Fibroblast of mammary gland (primary cell): ENCODE results near the gene NUP93.

Source experiments
- DNase-seq: peaks from one replicate; pipeline ENCODE4 v3.0.0-alpha.2; 2010; ENCODE audit warnings: low read depth
- H3K4me3 ChIP-seq: 2 replicates; pipeline ENCODE4 v1.5.1; 2011; ENCODE audit warnings: low read depth, mild to moderate bottlenecking, low read length, moderate library complexity; ENCODE audit not compliant: control insufficient read depth
- TF ChIP-seq, protein P1 (sequence below): conservative IDR thresholded peaks from 2 replicates; pipeline ENCODE4 v1.5.1; 2011; ENCODE audit warnings: low read depth, low read length, inconsistent platforms; ENCODE audit not compliant: control insufficient read depth, insufficient read depth

NUP93 gene

DNA sequence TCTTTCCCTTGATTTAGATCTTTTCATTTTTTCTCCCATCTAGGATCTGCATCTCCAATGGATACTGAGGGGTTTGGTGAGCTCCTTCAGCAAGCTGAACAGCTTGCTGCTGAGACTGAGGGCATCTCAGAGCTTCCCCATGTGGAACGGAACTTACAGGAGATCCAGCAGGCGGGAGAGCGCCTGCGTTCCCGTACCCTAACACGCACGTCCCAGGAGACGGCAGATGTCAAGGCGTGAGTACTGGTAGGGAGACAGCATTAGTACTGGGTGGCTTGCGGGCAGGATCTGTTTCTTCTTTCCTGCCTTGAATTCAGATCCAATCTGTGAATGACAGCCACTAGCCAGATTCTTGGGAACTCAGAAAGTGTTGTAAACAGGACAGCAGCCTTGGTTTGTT is 18.3 kb downstream of the NUP93 start:
- TF ChIP-seq, protein P1, sequence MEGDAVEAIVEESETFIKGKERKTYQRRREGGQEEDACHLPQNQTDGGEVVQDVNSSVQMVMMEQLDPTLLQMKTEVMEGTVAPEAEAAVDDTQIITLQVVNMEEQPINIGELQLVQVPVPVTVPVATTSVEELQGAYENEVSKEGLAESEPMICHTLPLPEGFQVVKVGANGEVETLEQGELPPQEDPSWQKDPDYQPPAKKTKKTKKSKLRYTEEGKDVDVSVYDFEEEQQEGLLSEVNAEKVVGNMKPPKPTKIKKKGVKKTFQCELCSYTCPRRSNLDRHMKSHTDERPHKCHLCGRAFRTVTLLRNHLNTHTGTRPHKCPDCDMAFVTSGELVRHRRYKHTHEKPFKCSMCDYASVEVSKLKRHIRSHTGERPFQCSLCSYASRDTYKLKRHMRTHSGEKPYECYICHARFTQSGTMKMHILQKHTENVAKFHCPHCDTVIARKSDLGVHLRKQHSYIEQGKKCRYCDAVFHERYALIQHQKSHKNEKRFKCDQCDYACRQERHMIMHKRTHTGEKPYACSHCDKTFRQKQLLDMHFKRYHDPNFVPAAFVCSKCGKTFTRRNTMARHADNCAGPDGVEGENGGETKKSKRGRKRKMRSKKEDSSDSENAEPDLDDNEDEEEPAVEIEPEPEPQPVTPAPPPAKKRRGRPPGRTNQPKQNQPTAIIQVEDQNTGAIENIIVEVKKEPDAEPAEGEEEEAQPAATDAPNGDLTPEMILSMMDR = no peak
- H3K4me3 ChIP-seq = no peak overlapping the region
- DNase-seq = no peak

DNA sequence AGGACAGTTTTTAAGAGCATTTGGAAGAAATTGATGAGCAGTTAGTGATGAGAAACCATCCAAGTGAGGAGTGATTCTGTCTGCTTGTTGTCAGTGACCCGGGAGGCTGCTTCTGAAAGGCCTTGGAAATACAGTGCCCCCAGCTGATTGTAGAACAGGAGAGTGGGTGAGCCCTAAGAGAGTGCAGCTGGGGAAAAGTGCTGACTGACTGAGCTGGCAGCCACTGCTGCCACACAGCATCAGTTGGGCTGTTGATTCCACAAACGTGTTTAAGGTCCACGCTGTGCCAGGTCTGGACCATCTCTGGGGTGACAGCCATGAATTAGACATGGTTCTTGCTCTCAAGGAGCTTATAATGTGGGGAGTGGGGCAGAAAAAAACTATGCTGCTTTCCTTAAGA is 18.9 kb downstream of the NUP93 start:
- TF ChIP-seq, protein P1 = no peak
- DNase-seq = no peak

DNA sequence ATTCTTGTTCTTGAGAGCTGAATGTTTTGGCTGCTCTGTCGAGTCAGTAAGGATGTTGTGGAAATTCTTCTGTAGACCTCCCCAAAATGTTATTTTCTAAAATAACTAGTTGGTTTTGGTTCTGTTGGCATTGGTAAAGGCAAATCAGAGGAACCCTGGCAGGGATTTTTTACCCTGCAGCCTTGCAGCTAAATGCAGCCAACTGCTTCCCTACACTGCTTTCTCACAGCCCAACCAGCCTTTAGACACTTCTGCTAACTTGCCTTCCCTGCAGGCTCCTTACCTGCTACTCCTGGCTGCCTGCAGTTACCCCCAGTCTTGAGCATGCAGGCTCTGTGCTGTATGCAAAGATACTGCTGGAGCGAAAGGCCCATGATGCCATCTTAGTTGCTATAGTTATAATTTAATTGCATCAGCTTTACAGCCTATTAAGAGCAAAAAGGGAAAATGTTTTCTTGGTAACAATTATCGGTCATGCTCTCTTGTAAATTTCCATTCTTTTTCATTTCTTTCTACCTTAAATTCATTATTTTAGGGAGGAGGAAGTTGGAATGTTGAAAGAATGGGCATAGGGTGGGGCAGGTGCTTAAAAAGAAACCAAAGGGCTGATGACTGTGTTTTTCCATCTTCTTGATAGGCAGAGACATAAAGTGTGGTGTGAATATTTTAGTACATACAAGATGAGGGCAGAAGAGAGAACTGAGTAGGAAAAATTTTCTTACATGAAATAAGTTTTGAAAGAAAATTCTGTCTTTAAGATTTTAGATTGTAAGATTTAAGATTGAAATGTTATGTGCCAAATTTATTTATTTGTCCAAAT is 20.0 kb downstream of the NUP93 start:
- H3K4me3 ChIP-seq = no peak overlapping the region
- TF ChIP-seq, protein P1 = no peak
- DNase-seq = no peak

More for the DNA sequence above, 18.9 kb downstream of the NUP93 start:
- H3K4me3 ChIP-seq = no peak overlapping the region

DNA sequence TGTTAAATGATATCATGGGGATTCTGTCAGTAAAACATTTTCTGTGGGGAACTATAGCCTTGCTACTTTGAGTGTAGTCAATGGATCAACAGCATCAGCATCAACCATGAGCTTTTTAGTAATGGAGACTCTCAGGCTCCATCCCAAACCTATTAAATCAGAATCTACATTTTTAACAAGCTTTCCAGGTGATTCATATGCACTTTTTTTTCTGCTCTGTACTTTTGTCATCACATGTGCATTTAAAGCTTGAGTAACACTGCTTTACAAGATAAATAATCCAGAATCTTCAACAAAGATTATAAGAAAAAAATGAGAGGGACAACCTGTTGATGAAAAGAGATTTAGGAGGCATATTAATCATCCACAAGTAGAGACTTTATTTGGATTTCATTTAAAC is 23.5 kb downstream of the NUP93 start:
- DNase-seq = peak; percentile 52
- TF ChIP-seq, protein P1 = no peak
- no peak overlapping the region for H3K4me3 ChIP-seq

DNA sequence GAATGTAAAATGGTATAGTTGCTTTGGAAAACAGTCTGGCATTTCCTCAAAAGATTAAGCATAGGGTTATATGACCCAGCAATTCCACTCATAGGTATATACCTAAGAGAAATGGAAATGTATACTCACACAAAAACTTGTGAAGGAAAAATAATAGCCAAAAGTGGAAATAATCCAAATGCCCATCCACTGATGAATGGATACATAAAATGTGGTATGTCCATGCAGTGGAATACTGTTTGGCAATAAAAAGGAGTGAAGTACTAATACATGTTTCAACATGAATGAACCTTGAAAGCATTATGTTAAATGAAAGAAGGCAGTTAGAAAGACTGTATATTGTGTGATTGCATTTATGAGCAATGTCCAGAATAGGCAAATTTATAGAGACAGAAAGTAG is 25.1 kb downstream of the NUP93 start:
- H3K4me3 ChIP-seq = no peak overlapping the region
- no peak for DNase-seq
- TF ChIP-seq, protein P1 = no peak

DNA sequence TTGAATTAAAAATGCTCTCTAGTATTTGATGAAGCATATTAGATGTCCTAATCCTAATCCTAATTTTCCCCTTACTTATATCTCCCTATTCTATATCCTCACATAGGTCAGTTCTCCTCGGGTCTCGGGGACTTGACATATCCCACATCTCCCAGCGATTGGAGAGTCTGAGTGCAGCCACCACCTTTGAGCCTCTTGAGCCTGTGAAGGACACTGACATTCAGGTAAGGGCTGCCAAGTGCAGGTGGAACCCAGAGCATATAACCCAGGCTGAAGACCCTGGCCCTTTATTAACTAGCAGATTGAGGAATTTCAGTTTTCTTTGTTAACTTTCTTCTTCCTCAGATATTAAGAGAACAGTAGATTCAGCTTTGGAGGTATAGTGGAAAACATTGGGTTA is 28.5 kb downstream of the NUP93 start:
- DNase-seq = no peak
- TF ChIP-seq, protein P1 = no peak
- H3K4me3 ChIP-seq = no peak overlapping the region
